SK-MEL-5 (cell line): Measurements from ENCODE around the gene UPK2. TPM values are rescaled to one million over a fixed set of nuclear protein-coding genes. Genes with fewer than 3 reads are reported as not detected.
"Not testable (repeated sequence)": the region's sequence is repeated elsewhere in the genome, so short reads cannot be mapped to it uniquely, and the experiment has no call there.

Experiments
- DNase-seq: peaks from one replicate; pipeline ENCODE4 v3.0.0-alpha.2; 2016; ENCODE audit warnings: low read depth, low spot score
- in situ Hi-C: cut with HindIII; loops from 2 replicates; pipeline ENCODE4 v1.10.0; 2016; ENCODE audit warnings: low sequenced_read_pairs, high pct_unique_total_duplicates, low pct_unique_long_range_greater_than_20kb
- total RNA-seq: library from RNA; depleted of rRNA; stranded (reverse); fragments of >200 nt; shearing (Covaris generic); gene quantifications from 2 replicates; pipeline ENCODE4 v1.2.3, GENCODE V29; 2014

The UPK2 gene
- total RNA-seq, 1 experiment from 2014 or later: not detected

- no peak for DNase-seq
- in situ Hi-C loops: no loop called here
These were observed 5.1 kb downstream of the UPK2 start for GRCh38 chr11:118961189-118961588.

GRCh38 chr11:118961591-118961990 lies 5.5 kb downstream of the UPK2 start:
- DNase-seq: no peak
- in situ Hi-C loops: no loop called here

- DNase-seq, in situ Hi-C loops: not testable (repeated sequence)
These were observed 13.4 kb downstream of the UPK2 start for GRCh38 chr11:118969508-118969907.

GRCh38 chr11:118971646-118972045 lies 15.5 kb downstream of the UPK2 start, which contains the start of gene FOXR1:
Gene FOXR1, plus strand, starts transcription at chr11:118971761. Its CDS starts 171 bp downstream, at chr11:118971932.
- DNase-seq: no peak
- in situ Hi-C loops: no loop called here

GRCh38 chr11:118973985-118974384 lies 17.9 kb downstream of the UPK2 start:
- in situ Hi-C loops: no loop called here
- DNase-seq: no peak

- DNase-seq: no peak
- in situ Hi-C loops: no loop called here
These were observed 19.9 kb downstream of the UPK2 start for GRCh38 chr11:118975771-118976709.

GRCh38 chr11:118979434-118979833 lies 23.3 kb downstream of the UPK2 start:
- in situ Hi-C loops: no loop called here
- DNase-seq: no peak

- in situ Hi-C loops: no loop called here
- no peak for DNase-seq
These were observed 24.2 kb downstream of the UPK2 start for GRCh38 chr11:118980191-118980881.

GRCh38 chr11:118984337-118984736 lies 28.2 kb downstream of the UPK2 start:
- DNase-seq, in situ Hi-C loops: not testable (repeated sequence)

- in situ Hi-C loops: no loop called here
- no peak for DNase-seq
These were observed 28.7 kb downstream of the UPK2 start for GRCh38 chr11:118984825-118985224.

GRCh38 chr11:118988280-118988679 lies 32.2 kb downstream of the UPK2 start:
- in situ Hi-C loops: no loop called here
- DNase-seq: no peak

- DNase-seq, in situ Hi-C loops: not testable (repeated sequence)
These were observed 35.5 kb downstream of the UPK2 start for GRCh38 chr11:118991486-118992038.

GRCh38 chr11:118996926-118997626 lies 41.0 kb downstream of the UPK2 start:
- DNase-seq: peak; percentile 30
- in situ Hi-C loops: no loop called here

GRCh38 chr11:118997627-118998387 lies 41.7 kb downstream of the UPK2 start, which contains the start of gene CENATAC:
Gene CENATAC, plus strand, starts transcription at chr11:118998138. Its CDS starts 60 bp downstream, at chr11:118998198.
- in situ Hi-C loops: no loop called here
- DNase-seq: peak; percentile 83

GRCh38 chr11:118998388-118998717 lies 42.3 kb downstream of the UPK2 start:
- in situ Hi-C loops: no loop called here
- no peak for DNase-seq

GRCh38 chr11:118998822-118999221 lies 42.7 kb downstream of the UPK2 start:
- in situ Hi-C loops: no loop called here
- DNase-seq: no peak

- in situ Hi-C loops: no loop called here
- no peak for DNase-seq
These were observed 44.8 kb downstream of the UPK2 start for GRCh38 chr11:119000906-119001305.
